Measurements from ENCODE around the gene CLEC18C.
"Not testable (repeated sequence)": the region's sequence is repeated elsewhere in the genome, so short reads cannot be mapped to it uniquely, and the experiment has no call there.

Gene CLEC18C

GRCh38 chr16:70231831-70232230 is 58.2 kb downstream of the CLEC18C start:
- H3K4me3 Mint-ChIP-seq; H3K9me3 Mint-ChIP-seq; H3K27ac Mint-ChIP-seq; H3K4me1 Mint-ChIP-seq; DNase-seq; H3K27me3 Mint-ChIP-seq (ENCODE audit: low read depth, poor library complexity): not testable (repeated sequence)
- H3K36me3 Mint-ChIP-seq (ENCODE audit: low read depth), result peaks cover 21% of the 10 kb centered on the region
